Neural progenitor cell (in vitro differentiated cells): Measurements from ENCODE around the gene CDKL4. TPM values are rescaled to one million over a fixed set of nuclear protein-coding genes. Genes with fewer than 3 reads are reported as not detected.

Experiments used
- DNase-seq: peaks from one replicate; pipeline ENCODE4 v3.0.0-alpha.2; 2016; ENCODE audit warnings: low spot score
- H2AFZ ChIP-seq: fragments of 200-600 bp; sonication (generic); replicated peaks from 2 replicates; pipeline ENCODE4 v1.6.1; 2016; ENCODE audit warnings: antibody characterized with exemption
- H3F3A ChIP-seq: fragments of 200-600 bp; sonication (generic); 2 replicates; pipeline ENCODE4 v1.6.1; 2016; ENCODE audit warnings: antibody characterized with exemption, low read depth
- H3K27ac ChIP-seq: fragments of 200-600 bp; sonication (generic); 2 replicates; pipeline ENCODE4 v1.5.1; 2016; ENCODE audit warnings: mild to moderate bottlenecking
- H3K27me3 ChIP-seq: fragments of 200-600 bp; sonication (generic); 2 replicates; pipeline ENCODE4 v1.6.1; 2016; ENCODE audit warnings: mild to moderate bottlenecking, moderate library complexity
- H3K36me3 ChIP-seq: fragments of 200-600 bp; sonication (generic); 2 replicates; pipeline ENCODE4 v1.5.1; 2016
- H3K4me1 ChIP-seq: fragments of 200-600 bp; sonication (generic); 2 replicates; pipeline ENCODE4 v1.6.1; 2016; ENCODE audit warnings: mixed run types
- H3K4me2 ChIP-seq: fragments of 200-600 bp; sonication (generic); 2 replicates; pipeline ENCODE4 v1.6.1; 2016
- H3K4me3 ChIP-seq: fragments of 200-600 bp; sonication (generic); 2 replicates; pipeline ENCODE4 v1.5.1; 2016
- H3K79me2 ChIP-seq: fragments of 200-600 bp; sonication (generic); 2 replicates; pipeline ENCODE4 v1.6.1; 2016; ENCODE audit warnings: low read depth
- H3K9ac ChIP-seq: fragments of 200-600 bp; sonication (generic); 2 replicates; pipeline ENCODE4 v1.6.1; 2016
- H3K9me3 ChIP-seq: fragments of 200-600 bp; sonication (generic); 2 replicates; pipeline ENCODE4 v1.5.1; 2016; ENCODE audit warnings: low read depth
- H4K20me1 ChIP-seq: fragments of 200-600 bp; sonication (generic); 2 replicates; pipeline ENCODE4 v1.6.1; 2016; ENCODE audit warnings: low read depth
- H3K27ac Mint-ChIP-seq: 3 replicates; pipeline ENCODE4 v1.8.0; 2021; ENCODE audit warnings: mixed read lengths
- H3K27me3 Mint-ChIP-seq: 2 replicates; pipeline ENCODE4 v1.8.0; 2022; ENCODE audit warnings: low read depth, mild to moderate bottlenecking, inconsistent platforms, moderate library complexity, mixed read lengths; ENCODE audit not compliant: insufficient read depth
- H3K36me3 Mint-ChIP-seq: 3 replicates; pipeline ENCODE4 v1.8.0; 2021; ENCODE audit warnings: mixed read lengths
- H3K4me1 Mint-ChIP-seq: 3 replicates; pipeline ENCODE4 v1.8.0; 2021; ENCODE audit warnings: mixed read lengths
- H3K4me3 Mint-ChIP-seq: 3 replicates; pipeline ENCODE4 v1.8.0; 2021; ENCODE audit warnings: mild to moderate bottlenecking, moderate library complexity, mixed read lengths
- H3K9me3 Mint-ChIP-seq: 3 replicates; pipeline ENCODE4 v1.8.0; 2020; ENCODE audit warnings: mixed read lengths
- EZH2 ChIP-seq: fragments of 200-600 bp; sonication (generic); IDR thresholded peaks from 2 replicates; pipeline ENCODE4 v1.6.1; 2017; ENCODE audit warnings: antibody characterized with exemption, mild to moderate bottlenecking, moderate library complexity
- EZH2phosphoT487 ChIP-seq: fragments of 200-600 bp; sonication (generic); IDR thresholded peaks from 2 replicates; pipeline ENCODE4 v1.6.1; 2017; ENCODE audit warnings: antibody characterized with exemption
- total RNA-seq: library from RNA; depleted of rRNA; stranded (reverse); fragments of >200 nt; gene quantifications from 2 replicates; pipeline ENCODE4 v1.2.3, GENCODE V29; 2015; ENCODE audit warnings: low replicate concordance
- TF ChIP-seq, protein P1 (sequence below): fragments of 200-600 bp; sonication (generic); IDR thresholded peaks from 2 replicates; pipeline ENCODE4 v1.5.1; 2017; ENCODE audit warnings: antibody characterized with exemption, mild to moderate bottlenecking

CDKL4 gene
- total RNA-seq, 1 donor from 2014 or later: not detected

DNA sequence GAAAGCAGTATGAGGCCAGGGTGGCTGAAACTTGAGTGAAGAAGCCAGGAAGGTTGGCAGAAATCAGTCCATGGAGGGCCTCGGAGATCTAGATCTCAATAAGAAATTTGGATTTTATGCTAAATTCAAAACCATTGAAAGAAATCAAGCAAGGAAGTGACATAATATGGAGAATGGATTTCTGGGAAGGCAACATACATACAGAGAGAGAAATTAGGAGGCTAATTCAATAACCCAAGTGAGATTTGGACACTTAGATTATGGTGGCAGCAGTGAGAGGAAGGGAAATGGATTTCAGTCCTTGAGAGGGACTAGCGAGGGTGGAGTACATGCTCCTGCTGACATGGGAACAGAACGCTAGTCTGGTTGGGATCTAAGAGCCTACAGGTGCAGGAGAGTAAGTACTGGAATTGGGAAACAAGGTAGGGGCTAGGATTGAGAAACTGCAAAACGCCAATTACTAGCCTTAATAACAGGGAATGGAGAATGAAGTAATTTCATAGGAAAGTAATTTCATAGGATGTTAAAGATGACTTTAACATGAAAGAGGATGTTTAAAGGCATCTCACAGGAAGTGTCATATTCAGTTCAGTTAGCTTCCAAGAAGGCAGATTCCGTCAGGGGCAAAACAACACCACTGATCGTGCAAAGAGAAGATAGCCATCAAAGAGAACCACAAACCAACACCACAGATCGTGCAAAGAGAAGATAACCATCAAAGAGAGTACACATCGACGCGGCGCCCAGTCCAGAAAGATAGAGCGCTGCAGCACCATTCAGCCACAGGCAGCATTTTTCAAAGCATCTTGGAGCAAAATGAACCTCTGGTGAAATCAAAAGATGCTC lies 27.2 kb downstream of the CDKL4 start:
- no peak for DNase-seq
- H2AFZ ChIP-seq: no peak overlapping the region
- H3K9me3 Mint-ChIP-seq: no peaks in the 10 kb centered on the region
- no peaks in the 10 kb centered on the region for H3K4me1 Mint-ChIP-seq
- no peaks in the 10 kb centered on the region for H4K20me1 ChIP-seq
- peaks cover 5% of the 10 kb centered on the region for H3F3A ChIP-seq
- no peaks in the 10 kb centered on the region for H3K9me3 ChIP-seq
- no peaks in the 10 kb centered on the region for H3K36me3 Mint-ChIP-seq
- no peaks in the 10 kb centered on the region for H3K27me3 Mint-ChIP-seq
- H3K4me2 ChIP-seq: no peak overlapping the region
- no peak overlapping the region for H3K9ac ChIP-seq
- TF ChIP-seq EZH2 (no peak), EZH2phosphoT487 (no peak)
- TF ChIP-seq, protein P1, sequence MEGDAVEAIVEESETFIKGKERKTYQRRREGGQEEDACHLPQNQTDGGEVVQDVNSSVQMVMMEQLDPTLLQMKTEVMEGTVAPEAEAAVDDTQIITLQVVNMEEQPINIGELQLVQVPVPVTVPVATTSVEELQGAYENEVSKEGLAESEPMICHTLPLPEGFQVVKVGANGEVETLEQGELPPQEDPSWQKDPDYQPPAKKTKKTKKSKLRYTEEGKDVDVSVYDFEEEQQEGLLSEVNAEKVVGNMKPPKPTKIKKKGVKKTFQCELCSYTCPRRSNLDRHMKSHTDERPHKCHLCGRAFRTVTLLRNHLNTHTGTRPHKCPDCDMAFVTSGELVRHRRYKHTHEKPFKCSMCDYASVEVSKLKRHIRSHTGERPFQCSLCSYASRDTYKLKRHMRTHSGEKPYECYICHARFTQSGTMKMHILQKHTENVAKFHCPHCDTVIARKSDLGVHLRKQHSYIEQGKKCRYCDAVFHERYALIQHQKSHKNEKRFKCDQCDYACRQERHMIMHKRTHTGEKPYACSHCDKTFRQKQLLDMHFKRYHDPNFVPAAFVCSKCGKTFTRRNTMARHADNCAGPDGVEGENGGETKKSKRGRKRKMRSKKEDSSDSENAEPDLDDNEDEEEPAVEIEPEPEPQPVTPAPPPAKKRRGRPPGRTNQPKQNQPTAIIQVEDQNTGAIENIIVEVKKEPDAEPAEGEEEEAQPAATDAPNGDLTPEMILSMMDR: no peak
- no peaks in the 10 kb centered on the region for H3K79me2 ChIP-seq
- H3K36me3 ChIP-seq: no peaks in the 10 kb centered on the region
- H3K27ac ChIP-seq: no peak overlapping the region
- H3K4me3 Mint-ChIP-seq: no peak overlapping the region
- no peak overlapping the region for H3K4me3 ChIP-seq
- peaks cover 9% of the 10 kb centered on the region for H3K4me1 ChIP-seq
- H3K27me3 ChIP-seq: no peaks in the 10 kb centered on the region
- H3K27ac Mint-ChIP-seq: no peak overlapping the region

DNA sequence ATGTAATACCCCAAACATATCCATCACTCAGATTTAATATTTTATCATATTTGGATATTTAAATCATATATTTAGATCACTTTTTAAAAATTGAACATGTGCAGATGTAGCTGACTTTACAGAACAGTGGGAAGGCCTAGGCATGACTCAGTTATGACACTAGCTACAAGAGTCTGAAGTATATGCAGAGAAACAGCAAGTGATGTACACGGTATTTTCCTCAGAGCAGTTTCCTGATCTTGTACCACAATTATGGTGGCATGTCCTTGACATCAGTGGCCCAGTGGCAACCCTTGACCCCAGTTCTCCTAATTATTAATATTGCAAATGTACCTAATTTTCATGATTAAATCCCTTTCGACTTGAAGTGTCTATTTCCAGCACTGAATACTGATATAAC lies 28.2 kb downstream of the CDKL4 start:
- Histone ChIP-seq H2AFZ (no peak overlapping the region), H3K9me3 (no peaks in the 10 kb centered on the region), H3K79me2 (no peaks in the 10 kb centered on the region), H3K27me3 (no peaks in the 10 kb centered on the region), H4K20me1 (no peaks in the 10 kb centered on the region), H3K4me3 (no peak overlapping the region), H3K4me2 (no peak overlapping the region), H3K4me1 (peaks cover 9% of the 10 kb centered on the region), H3K9ac (no peak overlapping the region), H3K36me3 (no peaks in the 10 kb centered on the region), H3K27ac (no peak overlapping the region), H3F3A (peaks cover 5% of the 10 kb centered on the region)
- Mint-ChIP-seq H3K27ac (no peak overlapping the region), H3K36me3 (no peaks in the 10 kb centered on the region), H3K27me3 (no peaks in the 10 kb centered on the region), H3K4me3 (no peak overlapping the region), H3K9me3 (no peaks in the 10 kb centered on the region), H3K4me1 (no peaks in the 10 kb centered on the region)
- TF ChIP-seq, protein P1: no peak
- no peak for TF ChIP-seq EZH2phosphoT487
- TF ChIP-seq EZH2: no peak
- DNase-seq: no peak

DNA sequence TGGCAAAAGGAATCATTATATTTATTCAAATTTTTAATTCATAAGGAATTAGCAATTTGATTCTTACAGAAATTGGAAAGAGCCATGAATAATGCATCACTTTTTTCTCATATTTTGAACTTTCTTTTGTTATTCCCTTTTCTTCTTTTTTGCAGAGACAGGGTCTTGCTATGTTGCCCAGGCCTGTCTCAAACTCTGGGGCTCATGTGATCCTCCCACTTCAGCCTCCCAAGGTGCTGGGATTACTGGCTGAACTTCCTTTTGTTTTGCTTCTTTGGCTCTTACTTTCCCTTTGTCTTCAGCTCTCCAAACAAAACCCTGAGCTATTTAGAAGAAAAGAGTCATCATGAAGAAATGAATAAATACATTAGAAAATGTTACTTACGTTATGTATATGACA lies 30.8 kb downstream of the CDKL4 start:
- no peak overlapping the region for H3K4me2 ChIP-seq
- H3K36me3 Mint-ChIP-seq: no peaks in the 10 kb centered on the region
- H3K27ac ChIP-seq: no peak overlapping the region
- H3F3A ChIP-seq: no peaks in the 10 kb centered on the region
- TF ChIP-seq EZH2phosphoT487: no peak
- no peak overlapping the region for H3K9ac ChIP-seq
- H3K27ac Mint-ChIP-seq: no peak overlapping the region
- H2AFZ ChIP-seq: no peak overlapping the region
- no peaks in the 10 kb centered on the region for H3K79me2 ChIP-seq
- no peak overlapping the region for H3K4me3 Mint-ChIP-seq
- no peak overlapping the region for H3K4me3 ChIP-seq
- H3K4me1 ChIP-seq: no peaks in the 10 kb centered on the region
- no peaks in the 10 kb centered on the region for H3K4me1 Mint-ChIP-seq
- no peaks in the 10 kb centered on the region for H3K9me3 ChIP-seq
- H3K9me3 Mint-ChIP-seq: no peaks in the 10 kb centered on the region
- no peaks in the 10 kb centered on the region for H3K27me3 Mint-ChIP-seq
- DNase-seq: no peak
- no peaks in the 10 kb centered on the region for H4K20me1 ChIP-seq
- H3K27me3 ChIP-seq: no peaks in the 10 kb centered on the region
- no peaks in the 10 kb centered on the region for H3K36me3 ChIP-seq

DNA sequence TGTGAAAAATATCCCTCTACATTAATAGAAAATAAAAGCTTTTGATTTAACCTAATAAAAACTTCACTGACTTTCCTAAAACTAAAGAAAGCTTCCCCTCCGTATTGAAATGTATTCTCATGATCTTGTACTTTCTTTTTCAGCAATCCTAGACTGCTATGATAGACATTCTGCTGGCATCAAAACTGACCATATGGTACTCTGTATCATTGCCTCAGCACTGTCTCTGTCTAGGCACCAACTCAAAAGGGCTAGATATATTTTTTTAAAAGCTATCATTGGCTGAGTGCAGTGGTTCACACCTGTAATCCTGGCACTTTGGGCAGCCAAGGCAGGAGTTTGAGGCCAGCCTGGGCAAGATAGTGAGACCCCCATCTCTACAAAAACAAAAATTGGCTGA lies 32.9 kb downstream of the CDKL4 start:
- Histone ChIP-seq H3K9me3 (no peaks in the 10 kb centered on the region), H4K20me1 (no peaks in the 10 kb centered on the region), H3K4me2 (no peak overlapping the region), H3F3A (no peaks in the 10 kb centered on the region), H3K27me3 (no peaks in the 10 kb centered on the region), H3K27ac (no peak overlapping the region), H3K79me2 (no peaks in the 10 kb centered on the region), H3K4me1 (no peaks in the 10 kb centered on the region), H2AFZ (no peak overlapping the region), H3K36me3 (no peaks in the 10 kb centered on the region), H3K9ac (no peak overlapping the region), H3K4me3 (no peak overlapping the region)
- Mint-ChIP-seq H3K9me3 (no peaks in the 10 kb centered on the region), H3K27ac (no peak overlapping the region), H3K27me3 (no peaks in the 10 kb centered on the region), H3K4me1 (no peaks in the 10 kb centered on the region), H3K4me3 (no peak overlapping the region), H3K36me3 (peaks cover 1% of the 10 kb centered on the region)
- DNase-seq: no peak
- TF ChIP-seq EZH2phosphoT487 (no peak), EZH2 (no peak)
- TF ChIP-seq, protein P1: no peak
